MG63 (cell line): ENCODE data around the gene MAN2C1. TPM values are rescaled to one million over a fixed set of nuclear protein-coding genes. Genes with fewer than 3 reads are reported as not detected.

Experiments
- DNase-seq: peaks from one replicate; pipeline ENCODE4 v3.0.0-alpha.2; 2020
- H3K27me3 ChIP-seq: fragments of 250-450 bp; sonication (Bioruptor Pico); 2 replicates; pipeline ENCODE4 v1.5.1; 2020; ENCODE audit warnings: mild to moderate bottlenecking, moderate library complexity
- H3K36me3 ChIP-seq: fragments of 250-450 bp; sonication (Bioruptor Pico); 2 replicates; pipeline ENCODE4 v1.5.1; 2020; ENCODE audit warnings: mild to moderate bottlenecking, moderate library complexity
- H3K4me3 ChIP-seq: fragments of 250-450 bp; sonication (Bioruptor Pico); 2 replicates; pipeline ENCODE4 v1.5.1; 2020; ENCODE audit warnings: mild to moderate bottlenecking, moderate library complexity
- H3K9me3 ChIP-seq: fragments of 250-450 bp; sonication (Bioruptor Pico); 2 replicates; pipeline ENCODE4 v1.5.1; 2020; ENCODE audit warnings: mild to moderate bottlenecking, moderate library complexity
- total RNA-seq: library from RNA; depleted of rRNA; stranded (reverse); fragments of >200 nt; shearing (Covaris generic); gene quantifications from 2 replicates; pipeline ENCODE4 v1.2.3, GENCODE V29; 2014; ENCODE audit warnings: low replicate concordance

The MAN2C1 gene
- total RNA-seq, 1 experiment from 2014 or later, result 57.8 TPM

- no peak for DNase-seq
- H3K4me3 ChIP-seq, result no peak overlapping the region
- H3K36me3 ChIP-seq, result peaks cover 69% of the 10 kb centered on the region
- no peaks in the 10 kb centered on the region for H3K27me3 ChIP-seq
- H3K9me3 ChIP-seq, result no peaks in the 10 kb centered on the region
Measured at GRCh38 chr15:75364881-75365280, 3.5 kb downstream of the MAN2C1 start.

- DNase-seq, result no peak
- H3K9me3 ChIP-seq, result no peaks in the 10 kb centered on the region
- H3K36me3 ChIP-seq, result peaks cover 69% of the 10 kb centered on the region
- no peak overlapping the region for H3K4me3 ChIP-seq
- H3K27me3 ChIP-seq, result no peaks in the 10 kb centered on the region
Measured at GRCh38 chr15:75363786-75364185, 4.6 kb downstream of the MAN2C1 start.

GRCh38 chr15:75362642-75363249, 5.7 kb downstream of the MAN2C1 start:
- H3K4me3 ChIP-seq, result no peak overlapping the region
- H3K36me3 ChIP-seq, result peaks cover 71% of the 10 kb centered on the region
- H3K27me3 ChIP-seq, result no peaks in the 10 kb centered on the region
- no peak for DNase-seq
- no peaks in the 10 kb centered on the region for H3K9me3 ChIP-seq

GRCh38 chr15:75361989-75362641, 6.3 kb downstream of the MAN2C1 start:
- Histone ChIP-seq H3K9me3 (no peaks in the 10 kb centered on the region), H3K27me3 (no peaks in the 10 kb centered on the region), H3K4me3 (no peak overlapping the region), H3K36me3 (peaks cover 67% of the 10 kb centered on the region)
- DNase-seq, result no peak

GRCh38 chr15:75361361-75361988, 6.9 kb downstream of the MAN2C1 start:
- no peak for DNase-seq
- Histone ChIP-seq H3K27me3 (no peaks in the 10 kb centered on the region), H3K4me3 (no peak overlapping the region), H3K36me3 (peaks cover 66% of the 10 kb centered on the region), H3K9me3 (no peaks in the 10 kb centered on the region)

- Histone ChIP-seq H3K9me3 (no peaks in the 10 kb centered on the region), H3K36me3 (peaks cover 63% of the 10 kb centered on the region), H3K27me3 (no peaks in the 10 kb centered on the region), H3K4me3 (no peak overlapping the region)
- DNase-seq, result no peak
Measured at GRCh38 chr15:75360856-75361255, 7.6 kb downstream of the MAN2C1 start.

- no peaks in the 10 kb centered on the region for H3K27me3 ChIP-seq
- H3K4me3 ChIP-seq, result no peak overlapping the region
- H3K36me3 ChIP-seq, result peaks cover 58% of the 10 kb centered on the region
- DNase-seq, result no peak
- no peaks in the 10 kb centered on the region for H3K9me3 ChIP-seq
Measured at GRCh38 chr15:75360391-75360790, 8.0 kb downstream of the MAN2C1 start.

GRCh38 chr15:75359537-75360250, 8.7 kb downstream of the MAN2C1 start:
- H3K9me3 ChIP-seq, result no peaks in the 10 kb centered on the region
- H3K27me3 ChIP-seq, result no peaks in the 10 kb centered on the region
- no peak for DNase-seq
- H3K4me3 ChIP-seq, result no peak overlapping the region
- H3K36me3 ChIP-seq, result peaks cover 51% of the 10 kb centered on the region

GRCh38 chr15:75358771-75359536, 9.5 kb downstream of the MAN2C1 start:
- Histone ChIP-seq H3K4me3 (no peak overlapping the region), H3K36me3 (peaks cover 48% of the 10 kb centered on the region), H3K27me3 (no peaks in the 10 kb centered on the region), H3K9me3 (no peaks in the 10 kb centered on the region)
- DNase-seq, result no peak

- Histone ChIP-seq H3K27me3 (no peaks in the 10 kb centered on the region), H3K9me3 (no peaks in the 10 kb centered on the region), H3K36me3 (peaks cover 46% of the 10 kb centered on the region), H3K4me3 (no peak overlapping the region)
- no peak for DNase-seq
Measured at GRCh38 chr15:75357976-75358673, 10.3 kb downstream of the MAN2C1 start.

- Histone ChIP-seq H3K27me3 (no peaks in the 10 kb centered on the region), H3K4me3 (no peak overlapping the region), H3K9me3 (no peaks in the 10 kb centered on the region), H3K36me3 (peaks cover 29% of the 10 kb centered on the region)
- no peak for DNase-seq
Measured at GRCh38 chr15:75356517-75356916, 11.9 kb downstream of the MAN2C1 start.

GRCh38 chr15:75356006-75356405, 12.4 kb downstream of the MAN2C1 start:
- peaks cover 24% of the 10 kb centered on the region for H3K36me3 ChIP-seq
- no peak overlapping the region for H3K4me3 ChIP-seq
- DNase-seq, result no peak
- H3K9me3 ChIP-seq, result no peaks in the 10 kb centered on the region
- no peaks in the 10 kb centered on the region for H3K27me3 ChIP-seq

- no peak for DNase-seq
- no peaks in the 10 kb centered on the region for H3K27me3 ChIP-seq
- no peaks in the 10 kb centered on the region for H3K9me3 ChIP-seq
- no peak overlapping the region for H3K4me3 ChIP-seq
- H3K36me3 ChIP-seq, result peaks cover 23% of the 10 kb centered on the region
Measured at GRCh38 chr15:75355369-75355768, 13.0 kb downstream of the MAN2C1 start.

GRCh38 chr15:75354454-75354853, 14.0 kb downstream of the MAN2C1 start:
- no peak for DNase-seq
- Histone ChIP-seq H3K36me3 (peaks cover 17% of the 10 kb centered on the region), H3K4me3 (no peak overlapping the region), H3K27me3 (peaks cover under 1% of the 10 kb centered on the region; the same call in 1 of the 2 replicates), H3K9me3 (no peaks in the 10 kb centered on the region)

- Histone ChIP-seq H3K4me3 (no peak overlapping the region), H3K36me3 (peaks cover 15% of the 10 kb centered on the region), H3K27me3 (peaks cover 9% of the 10 kb centered on the region), H3K9me3 (no peaks in the 10 kb centered on the region)
- no peak for DNase-seq
Measured at GRCh38 chr15:75353604-75354003, 14.8 kb downstream of the MAN2C1 start.
